Fibroblast of gingiva (primary cell): Measurements from ENCODE around the gene MYBPHL.

Experiments used
- DNase-seq: peaks from one replicate; pipeline ENCODE4 v3.0.0-alpha.2; 2011; ENCODE audit warnings: low read depth

Gene MYBPHL

GRCh38 chr1:109306832-109307273 lies at the start of gene MYBPHL:
MYBPHL (minus strand) TSS chr1:109307011; CDS start chr1:109306991, 20 bp downstream.
- no peak for DNase-seq

GRCh38 chr1:109356505-109356904 lies 49.7 kb upstream of the MYBPHL start:
- no peak for DNase-seq

GRCh38 chr1:109354929-109355328 lies 48.1 kb upstream of the MYBPHL start:
- no peak for DNase-seq

- no peak for DNase-seq
Observed at GRCh38 chr1:109351457-109351856, 44.6 kb upstream of the MYBPHL start.

- DNase-seq: no peak
Observed at GRCh38 chr1:109350655-109351054, 43.8 kb upstream of the MYBPHL start.

GRCh38 chr1:109350182-109350581 lies 43.4 kb upstream of the MYBPHL start:
- DNase-seq: no peak

- DNase-seq: no peak
Observed at GRCh38 chr1:109347511-109347910, 40.7 kb upstream of the MYBPHL start.

GRCh38 chr1:109341944-109342930 lies 35.4 kb upstream of the MYBPHL start:
- DNase-seq: no peak

GRCh38 chr1:109338608-109339007 lies 31.8 kb upstream of the MYBPHL start:
- DNase-seq: no peak

- no peak for DNase-seq
Observed at GRCh38 chr1:109338091-109338490, 31.3 kb upstream of the MYBPHL start.

GRCh38 chr1:109335091-109335490 lies 28.3 kb upstream of the MYBPHL start:
- no peak for DNase-seq

- DNase-seq: no peak
Observed at GRCh38 chr1:109331113-109331512, 24.3 kb upstream of the MYBPHL start.

GRCh38 chr1:109327285-109327684 lies 20.5 kb upstream of the MYBPHL start:
- DNase-seq: no peak

- DNase-seq: no peak
Observed at GRCh38 chr1:109322974-109323373, 16.2 kb upstream of the MYBPHL start.

GRCh38 chr1:109319114-109319513 lies 12.3 kb upstream of the MYBPHL start:
- no peak for DNase-seq

- no peak for DNase-seq
Observed at GRCh38 chr1:109316506-109316905, 9.7 kb upstream of the MYBPHL start.

GRCh38 chr1:109315288-109315687 lies 8.5 kb upstream of the MYBPHL start:
- no peak for DNase-seq

- peak; percentile 62 for DNase-seq
Observed at GRCh38 chr1:109314795-109315194, 8.0 kb upstream of the MYBPHL start.

- DNase-seq: peak; percentile 48
Observed at GRCh38 chr1:109312978-109313775, 6.4 kb upstream of the MYBPHL start.

- no peak for DNase-seq
Observed at GRCh38 chr1:109312246-109312645, 5.4 kb upstream of the MYBPHL start.

- DNase-seq: no peak
Observed at GRCh38 chr1:109309347-109309746, 2.5 kb upstream of the MYBPHL start.

GRCh38 chr1:109307274-109308021 lies 637 bp upstream of the MYBPHL start:
- no peak for DNase-seq
